Effector memory CD8-positive, alpha-beta T cell (primary cell): ENCODE results near the gene AKAP13.

Experiments
- ATAC-seq: fragments of 150-1000 bp; cut with Tn5 transposase; replicated peaks from 2 replicates; pipeline ENCODE4 v1.10.0; 2021; ENCODE audit warnings: mild to moderate bottlenecking, moderate library complexity
- DNase-seq, 3 experiments: peaks; one replicate each; pipeline ENCODE4 v3.0.0; 2021
- H3K27ac Mint-ChIP-seq, 2 donors: one replicate each; pipeline ENCODE4 v1.8.0; 2022; ENCODE audit warnings: mild to moderate bottlenecking in 2 of 2, mixed read lengths in 2 of 2, moderate library complexity in 2 of 2
- H3K27me3 Mint-ChIP-seq, 2 donors: one replicate each; pipeline ENCODE4 v1.8.0; 2022; ENCODE audit warnings: mixed read lengths in 2 of 2
- H3K36me3 Mint-ChIP-seq: one replicate; pipeline ENCODE4 v1.8.0; 2022; ENCODE audit warnings: mild to moderate bottlenecking, moderate library complexity, mixed read lengths; ENCODE audit not compliant: insufficient read depth
- H3K4me1 Mint-ChIP-seq, 2 donors: one replicate each; pipeline ENCODE4 v1.8.0; 2022; ENCODE audit warnings: low read depth in 2 of 2, mixed read lengths in 2 of 2
- H3K4me3 Mint-ChIP-seq, 2 donors: one replicate each; pipeline ENCODE4 v1.8.0; 2022; ENCODE audit warnings: mild to moderate bottlenecking in 2 of 2, mixed read lengths in 2 of 2, moderate library complexity in 2 of 2
- H3K9me3 Mint-ChIP-seq, 2 donors: one replicate each; pipeline ENCODE4 v1.8.0; 2022; ENCODE audit warnings: mixed read lengths in 2 of 2

Gene AKAP13

DNA sequence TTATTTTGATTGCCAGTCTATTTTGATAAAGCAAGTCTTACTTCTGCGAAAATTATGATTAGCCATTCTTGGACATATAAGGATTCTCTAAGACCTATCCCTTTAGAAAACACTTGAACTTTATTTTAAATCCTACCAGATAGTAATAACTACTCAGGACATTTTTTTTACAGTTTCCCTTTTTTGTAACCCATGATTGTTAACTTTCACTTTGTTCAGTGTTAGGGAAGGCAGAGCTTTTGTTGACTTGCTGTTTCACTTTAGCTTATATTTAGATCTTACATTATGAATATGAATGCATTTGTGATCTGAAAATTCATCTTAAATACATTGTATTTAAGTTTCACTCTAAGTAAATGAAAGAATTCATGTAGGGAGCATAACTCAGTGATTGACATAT is 167.0 kb downstream of the AKAP13 start:
- Mint-ChIP-seq H3K4me1 (peaks cover 14 to 21% of the 10 kb centered on the region in 2 donors), H3K27ac (peak overlapping the region; percentile 41 to 56), H3K36me3 (peaks cover 13% of the 10 kb centered on the region)

DNA sequence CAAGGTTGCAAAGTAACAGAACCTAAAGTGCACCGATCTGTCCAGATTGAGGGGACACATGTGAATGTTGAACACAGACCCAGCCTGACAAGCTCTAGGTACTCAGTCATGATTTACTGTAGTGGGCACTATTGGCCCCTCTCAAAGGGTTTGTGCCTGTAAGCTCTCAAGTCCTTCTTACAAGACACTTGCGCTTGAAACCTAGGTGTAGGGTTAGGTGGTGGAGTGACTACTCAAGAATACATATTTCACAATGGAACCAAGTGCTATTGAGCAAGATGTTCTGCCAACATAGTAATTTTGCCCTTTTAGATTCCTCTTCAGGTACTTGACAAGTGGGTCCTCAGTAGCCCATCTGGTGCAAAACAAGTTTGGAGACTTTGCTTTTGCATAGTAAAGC is 169.9 kb downstream of the AKAP13 start:
- Mint-ChIP-seq H3K27me3 (no peaks in the 10 kb centered on the region), H3K36me3 (peaks cover 6% of the 10 kb centered on the region), H3K4me1 (peaks cover 5 to 8% of the 10 kb centered on the region in 2 donors), H3K4me3 (no peak overlapping the region), H3K27ac (no peak overlapping the region), H3K9me3 (no peaks in the 10 kb centered on the region)
- DNase-seq: no peak
- ATAC-seq: no peak

More for the DNA sequence above, 167.0 kb downstream of the AKAP13 start:
- no peak overlapping the region for H3K4me3 Mint-ChIP-seq
- DNase-seq: no peak
- H3K27me3 Mint-ChIP-seq: no peaks in the 10 kb centered on the region
- ATAC-seq: no peak
- H3K9me3 Mint-ChIP-seq: no peaks in the 10 kb centered on the region

DNA sequence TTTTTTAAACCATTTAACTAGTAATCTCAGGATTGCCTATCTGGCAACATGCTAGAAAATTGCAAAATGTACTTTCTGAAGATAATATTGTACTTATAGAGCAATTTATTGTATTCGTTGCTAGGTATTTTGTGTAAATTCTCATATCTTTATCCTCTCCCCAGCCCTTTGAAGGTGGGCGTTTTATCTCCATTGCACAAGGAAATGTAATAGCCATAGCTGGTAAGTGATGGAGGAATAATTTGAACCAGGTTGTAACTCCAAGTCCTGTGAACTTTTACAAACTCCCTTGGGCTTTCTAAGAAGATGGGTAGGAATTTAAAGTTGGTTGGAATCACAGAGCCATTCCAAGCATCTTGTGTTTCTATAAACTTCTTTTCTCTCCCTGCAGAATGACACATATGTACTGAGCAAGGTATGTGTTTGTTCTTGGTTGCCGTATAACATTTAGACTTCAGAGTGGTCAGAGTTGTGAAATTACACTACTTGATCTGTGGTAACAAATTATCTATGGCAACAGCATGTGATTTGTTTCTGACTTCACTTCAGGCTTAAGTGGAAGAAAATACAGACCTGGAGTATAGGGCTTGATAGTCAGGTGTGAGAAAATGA is 170.9 kb downstream of the AKAP13 start:
- Mint-ChIP-seq H3K27me3 (no peaks in the 10 kb centered on the region), H3K4me1 (peaks cover 7 to 15% of the 10 kb centered on the region in 2 donors), H3K27ac (no peak overlapping the region), H3K4me3 (no peak overlapping the region), H3K9me3 (no peaks in the 10 kb centered on the region), H3K36me3 (no peaks in the 10 kb centered on the region)
- DNase-seq: no peak
- ATAC-seq: no peak

- no peak for ATAC-seq
- Mint-ChIP-seq H3K9me3 (no peaks in the 10 kb centered on the region), H3K4me3 (peak overlapping the region in 1 of 2 donors; percentile 19), H3K27ac (peak overlapping the region in 1 of 2 donors; percentile 44), H3K27me3 (no peaks in the 10 kb centered on the region), H3K4me1 (peaks cover 11 to 34% of the 10 kb centered on the region in 2 donors), H3K36me3 (no peaks in the 10 kb centered on the region)
- DNase-seq: no peak
Observed at GRCh38 chr15:85554852-85555521, 174.6 kb downstream of the AKAP13 start.

- DNase-seq (no peak), ATAC-seq (no peak)
- no peak overlapping the region for H3K4me3 Mint-ChIP-seq
- peak overlapping the region in 1 of 2 donors; percentile 64 for H3K27ac Mint-ChIP-seq
- H3K4me1 Mint-ChIP-seq: peaks cover 11 to 34% of the 10 kb centered on the region in 2 donors
- H3K27me3 Mint-ChIP-seq: no peaks in the 10 kb centered on the region
- peaks cover 3% of the 10 kb centered on the region for H3K36me3 Mint-ChIP-seq
- no peaks in the 10 kb centered on the region for H3K9me3 Mint-ChIP-seq
Observed at GRCh38 chr15:85555875-85556617, 175.6 kb downstream of the AKAP13 start.

DNA sequence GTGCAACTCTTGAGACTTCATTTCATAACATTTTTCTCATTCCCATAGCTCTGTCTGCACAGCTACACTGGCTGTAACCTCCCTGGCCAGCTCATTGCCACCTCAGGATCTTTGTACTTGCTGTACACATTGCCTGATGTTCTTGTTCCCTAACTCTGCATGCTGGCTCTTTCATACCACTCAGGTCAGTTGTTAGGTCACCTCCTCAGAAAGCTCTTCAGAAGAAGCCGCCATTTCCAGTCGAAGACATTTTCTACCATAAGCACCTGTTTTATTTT is 176.2 kb downstream of the AKAP13 start:
- DNase-seq: no peak
- Mint-ChIP-seq H3K36me3 (peaks cover 6% of the 10 kb centered on the region), H3K4me1 (peaks cover 10 to 34% of the 10 kb centered on the region in 2 donors), H3K9me3 (no peaks in the 10 kb centered on the region), H3K27me3 (no peaks in the 10 kb centered on the region), H3K4me3 (no peak overlapping the region), H3K27ac (peak overlapping the region in 1 of 2 donors; percentile 64)
- ATAC-seq: no peak

GRCh38 chr15:85557385-85557784 is 177.0 kb downstream of the AKAP13 start:
- H3K9me3 Mint-ChIP-seq: no peaks in the 10 kb centered on the region
- no peak for ATAC-seq
- H3K27me3 Mint-ChIP-seq: no peaks in the 10 kb centered on the region
- H3K27ac Mint-ChIP-seq: peak overlapping the region in 1 of 2 donors; percentile 64
- H3K36me3 Mint-ChIP-seq: peaks cover 6% of the 10 kb centered on the region
- DNase-seq: no peak
- H3K4me3 Mint-ChIP-seq: no peak overlapping the region
- H3K4me1 Mint-ChIP-seq: peaks cover 9 to 34% of the 10 kb centered on the region in 2 donors

- H3K27me3 Mint-ChIP-seq: no peaks in the 10 kb centered on the region
- no peaks in the 10 kb centered on the region for H3K9me3 Mint-ChIP-seq
- H3K4me3 Mint-ChIP-seq: no peak overlapping the region
- DNase-seq (no peak), ATAC-seq (no peak)
- peaks cover 9 to 34% of the 10 kb centered on the region in 2 donors for H3K4me1 Mint-ChIP-seq
- H3K27ac Mint-ChIP-seq: peak overlapping the region in 1 of 2 donors; percentile 64
- H3K36me3 Mint-ChIP-seq: peaks cover 10% of the 10 kb centered on the region
Observed at GRCh38 chr15:85558848-85559247, 178.4 kb downstream of the AKAP13 start.

DNA sequence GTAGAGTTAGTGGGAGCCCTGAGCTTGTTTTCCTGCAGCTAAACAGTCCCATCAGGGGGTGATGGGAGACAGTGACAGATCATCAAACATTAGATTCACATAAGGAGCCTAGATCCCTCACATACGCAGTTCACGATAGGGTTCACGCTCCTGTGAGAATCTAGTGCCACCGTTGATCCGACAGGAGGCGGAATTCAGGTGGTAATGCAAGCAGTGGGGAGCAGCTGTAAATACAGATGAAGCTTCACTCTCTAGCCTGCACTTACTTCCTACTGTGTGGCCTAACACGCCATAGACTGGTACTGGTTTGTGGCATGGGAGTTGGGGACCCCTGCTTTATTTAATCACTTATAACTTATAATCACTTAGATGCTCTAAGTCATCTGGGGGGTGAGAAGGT is 179.1 kb downstream of the AKAP13 start:
- H3K4me1 Mint-ChIP-seq: peaks cover 9 to 34% of the 10 kb centered on the region in 2 donors
- H3K4me3 Mint-ChIP-seq: no peak overlapping the region
- H3K36me3 Mint-ChIP-seq: peaks cover 10% of the 10 kb centered on the region
- H3K27me3 Mint-ChIP-seq: no peaks in the 10 kb centered on the region
- no peak overlapping the region for H3K27ac Mint-ChIP-seq
- no peaks in the 10 kb centered on the region for H3K9me3 Mint-ChIP-seq
- DNase-seq (no peak), ATAC-seq (no peak)

DNA sequence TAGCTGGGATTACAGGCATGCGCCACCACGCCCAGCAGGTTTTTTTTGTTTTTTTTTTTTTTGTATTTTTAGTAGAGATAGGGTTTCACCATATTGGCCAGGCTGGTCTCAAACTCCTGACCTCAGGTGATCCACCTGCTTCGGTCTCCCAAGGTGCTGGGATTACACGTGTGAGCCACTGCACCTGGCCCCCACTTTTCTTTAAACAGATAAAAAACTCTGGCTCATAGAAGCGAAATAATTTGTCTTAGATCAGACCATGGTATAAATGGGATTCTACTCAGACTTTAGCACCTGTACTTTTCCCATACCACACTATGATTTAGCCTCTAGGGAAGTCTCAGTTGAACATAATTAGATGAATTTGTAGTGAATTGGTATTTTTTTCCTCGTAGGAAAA is 182.4 kb downstream of the AKAP13 start:
- H3K27ac Mint-ChIP-seq: peak overlapping the region in 1 of 2 donors; percentile 55
- no peaks in the 10 kb centered on the region for H3K27me3 Mint-ChIP-seq
- no peak overlapping the region for H3K4me3 Mint-ChIP-seq
- H3K4me1 Mint-ChIP-seq: peaks cover 4 to 8% of the 10 kb centered on the region in 2 donors
- peaks cover 10% of the 10 kb centered on the region for H3K36me3 Mint-ChIP-seq
- no peak for ATAC-seq
- no peak for DNase-seq
- H3K9me3 Mint-ChIP-seq: no peaks in the 10 kb centered on the region

DNA sequence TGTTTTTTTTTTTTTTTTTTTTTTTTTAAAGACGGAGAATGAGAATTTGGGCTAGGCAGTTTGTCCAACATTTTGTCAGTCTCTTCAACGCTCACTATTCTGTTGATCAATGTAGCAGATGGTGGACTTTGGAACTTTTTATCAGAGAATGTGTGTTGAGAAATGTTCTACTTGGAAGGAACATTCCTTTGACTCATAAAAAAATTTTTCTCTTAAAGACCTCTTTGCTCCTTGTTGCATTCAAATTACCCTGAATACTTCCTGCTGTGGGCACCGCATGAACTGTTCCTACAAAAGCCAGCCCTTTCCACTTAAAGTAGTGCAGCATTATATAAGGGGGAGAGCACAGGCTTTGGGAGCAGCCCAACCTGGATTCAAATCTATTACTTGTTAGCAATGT is 182.9 kb downstream of the AKAP13 start:
- no peaks in the 10 kb centered on the region for H3K9me3 Mint-ChIP-seq
- ATAC-seq: no peak
- H3K27ac Mint-ChIP-seq: no peak overlapping the region
- no peak for DNase-seq
- H3K27me3 Mint-ChIP-seq: no peaks in the 10 kb centered on the region
- H3K4me1 Mint-ChIP-seq: peaks cover 6% of the 10 kb centered on the region in 2 donors
- no peak overlapping the region for H3K4me3 Mint-ChIP-seq
- H3K36me3 Mint-ChIP-seq: peaks cover 10% of the 10 kb centered on the region

DNA sequence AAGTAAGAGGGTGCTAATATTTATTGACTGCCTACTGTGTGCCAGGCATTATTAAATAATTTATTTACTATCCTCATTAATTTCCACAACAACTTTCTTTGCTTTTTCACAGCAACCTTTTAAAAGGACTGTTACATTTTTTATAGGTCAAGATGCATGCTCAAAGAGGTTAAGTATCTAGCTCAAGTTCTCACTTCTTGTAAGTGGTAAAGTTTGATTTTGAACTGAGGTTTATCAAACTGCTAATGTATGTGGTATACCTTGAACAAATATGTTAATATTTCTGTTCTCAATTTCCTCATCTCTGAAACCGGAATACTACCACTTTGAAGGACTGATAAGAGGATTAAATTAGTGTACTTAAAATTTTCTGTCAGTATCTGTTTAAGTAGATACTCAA is 183.3 kb downstream of the AKAP13 start:
- Mint-ChIP-seq H3K4me3 (no peak overlapping the region), H3K27ac (no peak overlapping the region), H3K27me3 (no peaks in the 10 kb centered on the region), H3K9me3 (no peaks in the 10 kb centered on the region), H3K36me3 (peaks cover 10% of the 10 kb centered on the region), H3K4me1 (peaks cover 6 to 7% of the 10 kb centered on the region in 2 donors)
- no peak for DNase-seq
- no peak for ATAC-seq

GRCh38 chr15:85564686-85565085 is 184.3 kb downstream of the AKAP13 start:
- no peak for DNase-seq
- no peaks in the 10 kb centered on the region for H3K27me3 Mint-ChIP-seq
- peaks cover 5 to 9% of the 10 kb centered on the region in 2 donors for H3K4me1 Mint-ChIP-seq
- peak overlapping the region; percentile 33 to 52 for H3K27ac Mint-ChIP-seq
- no peaks in the 10 kb centered on the region for H3K9me3 Mint-ChIP-seq
- peaks cover 11% of the 10 kb centered on the region for H3K36me3 Mint-ChIP-seq
- no peak for ATAC-seq
- H3K4me3 Mint-ChIP-seq: no peak overlapping the region
